HEK293 (cell line): Measurements from ENCODE around the gene RIC3.

ENCODE experiments used
- GLIS2 ChIP-seq: fragments of 450-650 bp; formaldehyde crosslinking; IDR thresholded peaks from 2 replicates; pipeline ENCODE4 v1.5.1; 2016; ENCODE audit warnings: missing biosample characterization, missing genetic modification characterization
- KLF10 ChIP-seq: fragments of 450-650 bp; IDR thresholded peaks from 2 replicates; pipeline ENCODE4 v1.5.1; 2018; ENCODE audit warnings: missing biosample characterization, mild to moderate bottlenecking, missing genetic modification characterization
- KLF8 ChIP-seq: fragments of 450-650 bp; formaldehyde crosslinking; IDR thresholded peaks from 2 replicates; pipeline ENCODE4 v1.5.1; 2016; ENCODE audit warnings: missing biosample characterization, missing genetic modification characterization
- KLF9 ChIP-seq: fragments of 450-650 bp; formaldehyde crosslinking; IDR thresholded peaks from 2 replicates; pipeline ENCODE4 v1.5.1; 2016; ENCODE audit warnings: missing biosample characterization, missing genetic modification characterization, low read depth
- PBX3 ChIP-seq: sonication (generic); formaldehyde crosslinking; IDR thresholded peaks from 2 replicates; pipeline ENCODE4 v1.8.1; 2022; ENCODE audit warnings: mild to moderate bottlenecking, moderate library complexity, missing genetic modification reagents
- PRDM4 ChIP-seq: fragments of 450-650 bp; formaldehyde crosslinking; IDR thresholded peaks from 2 replicates; pipeline ENCODE4 v1.5.1; 2017; ENCODE audit warnings: missing biosample characterization, missing genetic modification characterization
- SP2 ChIP-seq: fragments of 450-650 bp; formaldehyde crosslinking; IDR thresholded peaks from 2 replicates; pipeline ENCODE4 v1.5.1; 2016; ENCODE audit warnings: missing biosample characterization, missing genetic modification characterization
- SP3 ChIP-seq: fragments of 450-650 bp; formaldehyde crosslinking; IDR thresholded peaks from 2 replicates; pipeline ENCODE4 v1.5.1; 2016; ENCODE audit warnings: missing biosample characterization, missing genetic modification characterization
- TRIM28 ChIP-seq: IDR thresholded peaks from 2 replicates; pipeline ENCODE4 v1.6.1; 2011; ENCODE audit warnings: low read length, control low read depth, borderline replicate concordance
- YY2 ChIP-seq: fragments of 450-650 bp; formaldehyde crosslinking; IDR thresholded peaks from 2 replicates; pipeline ENCODE4 v1.5.1; 2016; ENCODE audit warnings: missing biosample characterization, missing genetic modification characterization
- ZBTB17 ChIP-seq: fragments of 450-650 bp; formaldehyde crosslinking; IDR thresholded peaks from 2 replicates; pipeline ENCODE4 v1.5.1; 2016; ENCODE audit warnings: missing biosample characterization, missing genetic modification characterization
- ZFHX2 ChIP-seq: fragments of 450-650 bp; formaldehyde crosslinking; conservative IDR thresholded peaks from 2 replicates; pipeline ENCODE4 v1.5.1; 2016; ENCODE audit warnings: missing biosample characterization, missing genetic modification characterization
- ZNF140 ChIP-seq: fragments of 450-650 bp; formaldehyde crosslinking; IDR thresholded peaks from 2 replicates; pipeline ENCODE4 v1.5.1; 2016; ENCODE audit warnings: missing biosample characterization, missing genetic modification characterization
- ZNF155 ChIP-seq: fragments of 450-650 bp; formaldehyde crosslinking; IDR thresholded peaks from 2 replicates; pipeline ENCODE4 v1.5.1; 2016; ENCODE audit warnings: missing biosample characterization, missing genetic modification characterization
- ZNF266 ChIP-seq: fragments of 450-650 bp; formaldehyde crosslinking; IDR thresholded peaks from 2 replicates; pipeline ENCODE4 v1.5.1; 2016; ENCODE audit warnings: missing biosample characterization, missing genetic modification characterization, low read depth
- ZNF274 ChIP-seq, 2 experiments: fragments of 200-500 bp in 1 of 2; fragments of 450-650 bp in 1 of 2; sonication (Bioruptor generic) in 1 of 2; formaldehyde crosslinking in 1 of 2; IDR thresholded peaks; 2 replicates each; pipeline versions ENCODE4 v1.5.1 to v1.6.1; 2014 to 2016; ENCODE audit warnings: borderline replicate concordance in 1 of 2, inconsistent platforms in 1 of 2, low read length in 1 of 2, missing biosample characterization in 1 of 2, missing genetic modification characterization in 1 of 2
- ZNF335 ChIP-seq: fragments of 450-650 bp; formaldehyde crosslinking; conservative IDR thresholded peaks from 2 replicates; pipeline ENCODE4 v1.5.1; 2016; ENCODE audit warnings: missing biosample characterization, missing genetic modification characterization
- ZNF350 ChIP-seq: fragments of 450-650 bp; formaldehyde crosslinking; IDR thresholded peaks from 2 replicates; pipeline ENCODE4 v1.5.0; 2017; ENCODE audit warnings: missing biosample characterization, mild to moderate bottlenecking, missing genetic modification characterization
- ZNF501 ChIP-seq: fragments of 450-650 bp; formaldehyde crosslinking; IDR thresholded peaks from 2 replicates; pipeline ENCODE4 v1.5.1; 2016; ENCODE audit warnings: missing biosample characterization, missing genetic modification characterization
- ZNF510 ChIP-seq: fragments of 450-650 bp; formaldehyde crosslinking; IDR thresholded peaks from 2 replicates; pipeline ENCODE4 v1.5.1; 2018; ENCODE audit warnings: mild to moderate bottlenecking, missing genetic modification characterization, missing biosample characterization; ENCODE audit not compliant: insufficient replicate concordance
- ZNF513 ChIP-seq: fragments of 450-650 bp; IDR thresholded peaks from 2 replicates; pipeline ENCODE4 v1.5.1; 2018; ENCODE audit warnings: missing biosample characterization, missing genetic modification characterization
- ZNF521 ChIP-seq: fragments of 450-650 bp; formaldehyde crosslinking; IDR thresholded peaks from 2 replicates; pipeline ENCODE4 v1.5.1; 2017; ENCODE audit warnings: missing biosample characterization, mild to moderate bottlenecking, missing genetic modification characterization
- ZNF544 ChIP-seq: fragments of 450-650 bp; formaldehyde crosslinking; IDR thresholded peaks from 2 replicates; pipeline ENCODE4 v1.5.0; 2017; ENCODE audit warnings: missing biosample characterization, missing genetic modification characterization
- ZNF555 ChIP-seq: fragments of 450-650 bp; formaldehyde crosslinking; conservative IDR thresholded peaks from 2 replicates; pipeline ENCODE4 v1.5.1; 2017; ENCODE audit warnings: missing biosample characterization, mild to moderate bottlenecking, missing genetic modification characterization, inconsistent platforms
- ZNF561 ChIP-seq: fragments of 450-650 bp; IDR thresholded peaks from 2 replicates; pipeline ENCODE4 v1.5.1; 2018; ENCODE audit warnings: missing biosample characterization, missing genetic modification characterization, borderline replicate concordance
- ZNF580 ChIP-seq: fragments of 450-650 bp; formaldehyde crosslinking; IDR thresholded peaks from 2 replicates; pipeline ENCODE4 v1.5.1; 2016; ENCODE audit warnings: missing biosample characterization, missing genetic modification characterization
- ZNF600 ChIP-seq: fragments of 450-650 bp; formaldehyde crosslinking; IDR thresholded peaks from 2 replicates; pipeline ENCODE4 v1.5.1; 2016; ENCODE audit warnings: missing biosample characterization, missing genetic modification characterization
- ZNF623 ChIP-seq: fragments of 450-650 bp; formaldehyde crosslinking; IDR thresholded peaks from 2 replicates; pipeline ENCODE4 v1.5.1; 2016; ENCODE audit warnings: missing biosample characterization, missing genetic modification characterization
- ZNF626 ChIP-seq: fragments of 450-650 bp; sonication (Bioruptor Pico); formaldehyde crosslinking; IDR thresholded peaks from 2 replicates; pipeline ENCODE4 v1.5.1; 2018; ENCODE audit warnings: missing biosample characterization, missing genetic modification characterization, inconsistent platforms
- ZNF654 ChIP-seq: fragments of 450-650 bp; formaldehyde crosslinking; IDR thresholded peaks from 2 replicates; pipeline ENCODE4 v1.5.1; 2016; ENCODE audit warnings: low read depth, missing biosample characterization, missing genetic modification characterization
- ZNF664 ChIP-seq: fragments of 450-650 bp; formaldehyde crosslinking; IDR thresholded peaks from 2 replicates; pipeline ENCODE4 v1.5.1; 2016; ENCODE audit warnings: missing biosample characterization, missing genetic modification characterization
- ZNF747 ChIP-seq: fragments of 450-650 bp; formaldehyde crosslinking; IDR thresholded peaks from 2 replicates; pipeline ENCODE4 v1.5.1; 2016; ENCODE audit warnings: missing biosample characterization, missing genetic modification characterization
- ZNF777 ChIP-seq: fragments of 450-650 bp; formaldehyde crosslinking; IDR thresholded peaks from 2 replicates; pipeline ENCODE4 v1.5.1; 2017; ENCODE audit warnings: missing biosample characterization, missing genetic modification characterization, borderline replicate concordance
- ZSCAN16 ChIP-seq: fragments of 450-650 bp; formaldehyde crosslinking; IDR thresholded peaks from 2 replicates; pipeline ENCODE4 v1.5.1; 2016; ENCODE audit warnings: missing biosample characterization, missing genetic modification characterization
- ZSCAN4 ChIP-seq: fragments of 450-650 bp; formaldehyde crosslinking; IDR thresholded peaks from 2 replicates; pipeline ENCODE4 v1.5.1; 2017; ENCODE audit warnings: missing biosample characterization, missing genetic modification characterization

The RIC3 gene

GRCh38 chr11:8081591-8082250 lies 87.1 kb downstream of the RIC3 start (continued):
- TF ChIP-seq PBX3 (CRISPR knock-in tag) (no peak), SP2 (no peak; the same call in 1 of the 2 replicates), ZNF600 (tag by site-specific recombination) (peak; percentile 52), KLF9 (tag by site-specific recombination) (no peak), KLF8 (tag by site-specific recombination) (no peak), ZNF664 (tag by site-specific recombination) (no peak), ZNF555 (tag by site-specific recombination) (no peak), KLF10 (tag by site-specific recombination) (no peak), ZNF521 (tag by site-specific recombination) (no peak), ZFHX2 (tag by site-specific recombination) (peak; percentile 8; the same call in 1 of the 2 replicates), YY2 (tag by site-specific recombination) (no peak), ZNF747 (tag by site-specific recombination) (no peak), GLIS2 (tag by site-specific recombination) (peak; percentile 42; the same call in 1 of the 2 replicates), ZNF544 (tag by site-specific recombination) (no peak), ZNF623 (no peak), ZNF777 (no peak), ZNF266 (tag by site-specific recombination) (no peak), ZNF513 (no peak), PRDM4 (tag by site-specific recombination) (no peak), ZNF274 (IDR thresholded peaks at IDR 0.05; ENCODE audit: low read length) (no peak), ZNF274 (tag by site-specific recombination; IDR thresholded peaks at IDR 0.05; ENCODE audit: borderline replicate concordance) (no peak), ZNF654 (tag by site-specific recombination) (no peak), ZSCAN4 (tag by site-specific recombination) (no peak), ZNF350 (tag by site-specific recombination) (no peak), ZNF501 (tag by site-specific recombination) (no peak), ZNF626 (tag by site-specific recombination) (no peak), ZNF561 (tag by site-specific recombination) (peak; percentile 26; the same call in 1 of the 2 replicates), ZNF510 (no peak), TRIM28 (no peak), ZNF140 (no peak), SP3 (tag by site-specific recombination) (0 out of 2 replicates have a peak, but pooled peaks have one; percentile 19), ZNF155 (tag by site-specific recombination) (no peak), ZBTB17 (tag by site-specific recombination) (0 out of 2 replicates have a peak, but pooled peaks have one; percentile 27), ZNF335 (tag by site-specific recombination) (peak; percentile 90), ZSCAN16 (no peak), ZNF580 (tag by site-specific recombination) (no peak)
